HL-60 (cell line): Measurements from ENCODE around the gene KCNT1.

Source experiments
- DNase-seq, 2 experiments: peaks; one replicate each; pipeline ENCODE4 v3.0.0-alpha.2; 2010 to 2020; ENCODE audit warnings: low read depth in 1 of 2, low spot score in 1 of 2
- H3K27ac ChIP-seq: fragments of 250-450 bp; sonication (Bioruptor Pico); replicated peaks from 2 replicates; pipeline ENCODE4 v1.5.1; 2020; ENCODE audit warnings: mild to moderate bottlenecking, moderate library complexity
- H3K27me3 ChIP-seq: fragments of 250-450 bp; sonication (Bioruptor Pico); 2 replicates; pipeline ENCODE4 v1.5.1; 2021; ENCODE audit warnings: mild to moderate bottlenecking, moderate library complexity; ENCODE audit not compliant: insufficient read depth, poor library complexity, severe bottlenecking
- H3K4me3 ChIP-seq: replicated peaks from 2 replicates; pipeline ENCODE4 v1.5.1; 2011; ENCODE audit warnings: mild to moderate bottlenecking, control low read depth, low read length; ENCODE audit not compliant: insufficient read depth
- GABPA ChIP-seq: IDR thresholded peaks from 2 replicates; pipeline ENCODE4 v1.6.1; 2012; ENCODE audit warnings: low read depth
- POLR2AphosphoS5 ChIP-seq: IDR thresholded peaks from 2 replicates; pipeline ENCODE4 v1.6.1; 2012; ENCODE audit warnings: low read depth
- SPI1 ChIP-seq: IDR thresholded peaks from 2 replicates; pipeline ENCODE4 v1.6.1; 2012; ENCODE audit warnings: low read depth, mild to moderate bottlenecking, borderline replicate concordance
- TF ChIP-seq, protein P1 (sequence below): IDR thresholded peaks from one replicate; pipeline ENCODE4 v1.5.1; 2011; ENCODE audit warnings: low read length, control low read depth, inconsistent platforms; ENCODE audit not compliant: insufficient read depth
- TF ChIP-seq, protein P2 (sequence below): IDR thresholded peaks from 2 replicates; pipeline ENCODE4 v1.6.1; 2012; ENCODE audit warnings: low read depth; ENCODE audit not compliant: insufficient replicate concordance

Gene KCNT1

DNA sequence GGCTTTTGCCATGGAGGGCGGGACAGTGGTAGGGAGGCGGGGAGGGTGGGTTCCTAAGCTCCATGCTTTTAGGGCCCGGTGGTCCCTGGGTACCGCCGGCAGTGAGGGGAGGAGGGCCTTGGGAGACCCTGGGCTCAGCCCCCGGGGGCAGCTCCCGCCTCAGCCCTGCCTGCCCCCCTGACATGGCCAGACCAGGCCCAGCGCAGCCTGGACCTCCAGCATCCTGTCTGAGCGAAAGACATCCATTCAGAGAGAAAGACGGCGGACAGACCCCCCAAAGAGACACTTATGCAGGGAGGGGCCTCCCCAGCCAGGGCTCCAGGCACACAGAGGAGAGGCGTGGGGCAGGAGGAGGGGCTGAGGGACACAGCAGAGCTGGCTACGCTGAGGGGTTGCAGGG, 45.3 kb downstream of the KCNT1 start:
- Histone ChIP-seq H3K27me3 (no peaks in the 10 kb centered on the region), H3K4me3 (no peak overlapping the region), H3K27ac (no peak overlapping the region)
- TF ChIP-seq, protein P1, sequence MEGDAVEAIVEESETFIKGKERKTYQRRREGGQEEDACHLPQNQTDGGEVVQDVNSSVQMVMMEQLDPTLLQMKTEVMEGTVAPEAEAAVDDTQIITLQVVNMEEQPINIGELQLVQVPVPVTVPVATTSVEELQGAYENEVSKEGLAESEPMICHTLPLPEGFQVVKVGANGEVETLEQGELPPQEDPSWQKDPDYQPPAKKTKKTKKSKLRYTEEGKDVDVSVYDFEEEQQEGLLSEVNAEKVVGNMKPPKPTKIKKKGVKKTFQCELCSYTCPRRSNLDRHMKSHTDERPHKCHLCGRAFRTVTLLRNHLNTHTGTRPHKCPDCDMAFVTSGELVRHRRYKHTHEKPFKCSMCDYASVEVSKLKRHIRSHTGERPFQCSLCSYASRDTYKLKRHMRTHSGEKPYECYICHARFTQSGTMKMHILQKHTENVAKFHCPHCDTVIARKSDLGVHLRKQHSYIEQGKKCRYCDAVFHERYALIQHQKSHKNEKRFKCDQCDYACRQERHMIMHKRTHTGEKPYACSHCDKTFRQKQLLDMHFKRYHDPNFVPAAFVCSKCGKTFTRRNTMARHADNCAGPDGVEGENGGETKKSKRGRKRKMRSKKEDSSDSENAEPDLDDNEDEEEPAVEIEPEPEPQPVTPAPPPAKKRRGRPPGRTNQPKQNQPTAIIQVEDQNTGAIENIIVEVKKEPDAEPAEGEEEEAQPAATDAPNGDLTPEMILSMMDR = no peak
- TF ChIP-seq POLR2AphosphoS5 = no peak
- TF ChIP-seq GABPA = no peak
- no peak for TF ChIP-seq SPI1
- TF ChIP-seq, protein P2, sequence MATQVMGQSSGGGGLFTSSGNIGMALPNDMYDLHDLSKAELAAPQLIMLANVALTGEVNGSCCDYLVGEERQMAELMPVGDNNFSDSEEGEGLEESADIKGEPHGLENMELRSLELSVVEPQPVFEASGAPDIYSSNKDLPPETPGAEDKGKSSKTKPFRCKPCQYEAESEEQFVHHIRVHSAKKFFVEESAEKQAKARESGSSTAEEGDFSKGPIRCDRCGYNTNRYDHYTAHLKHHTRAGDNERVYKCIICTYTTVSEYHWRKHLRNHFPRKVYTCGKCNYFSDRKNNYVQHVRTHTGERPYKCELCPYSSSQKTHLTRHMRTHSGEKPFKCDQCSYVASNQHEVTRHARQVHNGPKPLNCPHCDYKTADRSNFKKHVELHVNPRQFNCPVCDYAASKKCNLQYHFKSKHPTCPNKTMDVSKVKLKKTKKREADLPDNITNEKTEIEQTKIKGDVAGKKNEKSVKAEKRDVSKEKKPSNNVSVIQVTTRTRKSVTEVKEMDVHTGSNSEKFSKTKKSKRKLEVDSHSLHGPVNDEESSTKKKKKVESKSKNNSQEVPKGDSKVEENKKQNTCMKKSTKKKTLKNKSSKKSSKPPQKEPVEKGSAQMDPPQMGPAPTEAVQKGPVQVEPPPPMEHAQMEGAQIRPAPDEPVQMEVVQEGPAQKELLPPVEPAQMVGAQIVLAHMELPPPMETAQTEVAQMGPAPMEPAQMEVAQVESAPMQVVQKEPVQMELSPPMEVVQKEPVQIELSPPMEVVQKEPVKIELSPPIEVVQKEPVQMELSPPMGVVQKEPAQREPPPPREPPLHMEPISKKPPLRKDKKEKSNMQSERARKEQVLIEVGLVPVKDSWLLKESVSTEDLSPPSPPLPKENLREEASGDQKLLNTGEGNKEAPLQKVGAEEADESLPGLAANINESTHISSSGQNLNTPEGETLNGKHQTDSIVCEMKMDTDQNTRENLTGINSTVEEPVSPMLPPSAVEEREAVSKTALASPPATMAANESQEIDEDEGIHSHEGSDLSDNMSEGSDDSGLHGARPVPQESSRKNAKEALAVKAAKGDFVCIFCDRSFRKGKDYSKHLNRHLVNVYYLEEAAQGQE = no peak
- no peak for DNase-seq

DNA sequence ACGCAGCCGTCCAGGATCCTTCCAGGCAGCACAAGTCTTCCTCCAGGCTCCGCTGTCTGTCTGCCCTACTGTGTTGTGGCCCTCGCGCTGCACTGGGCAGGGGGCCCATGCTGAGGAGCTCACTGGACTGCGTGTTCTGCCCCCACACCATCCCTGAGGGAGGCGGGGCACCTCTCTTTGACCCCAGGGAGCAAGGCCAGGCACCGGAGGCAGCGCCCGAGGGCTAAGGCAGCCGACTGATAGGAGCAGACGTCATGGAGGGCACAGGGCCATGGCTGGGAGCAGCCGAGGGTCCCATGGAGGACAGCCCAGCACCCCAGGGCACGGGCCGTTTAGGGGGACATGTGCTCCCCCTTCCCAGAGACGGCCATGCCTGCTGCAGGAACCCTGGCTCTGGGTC, 46.7 kb downstream of the KCNT1 start:
- TF ChIP-seq, protein P1 = no peak
- TF ChIP-seq SPI1 (no peak), GABPA (no peak), POLR2AphosphoS5 (no peak)
- TF ChIP-seq, protein P2 = no peak
- H3K4me3 ChIP-seq = no peak overlapping the region
- no peak for DNase-seq
- no peaks in the 10 kb centered on the region for H3K27me3 ChIP-seq
- H3K27ac ChIP-seq = no peak overlapping the region

- H3K4me3 ChIP-seq = no peak overlapping the region
- H3K27me3 ChIP-seq = no peaks in the 10 kb centered on the region
- no peak overlapping the region for H3K27ac ChIP-seq
- TF ChIP-seq POLR2AphosphoS5 (no peak), GABPA (no peak), SPI1 (no peak)
- TF ChIP-seq, protein P2 = no peak
- TF ChIP-seq, protein P1 = no peak
- DNase-seq = no peak
These were observed 47.4 kb downstream of the KCNT1 start for GRCh38 chr9:135749171-135750045.
